Thyroid gland (tissue), 4 donors: ENCODE data around the gene TDRD9.

Experiments used
- CTCF ChIP-seq, 6 experiments: fragments of 200-600 bp in 3 of 6; fragments of 450-650 bp in 3 of 6; sonication (generic) in 3 of 6; IDR thresholded peaks; one replicate each; pipeline ENCODE4 v1.5.1; 2016 to 2019; ENCODE audit warnings: antibody characterized with exemption in 6 of 6, mild to moderate bottlenecking in 2 of 6, inconsistent platforms in 1 of 6, moderate library complexity in 1 of 6
- POLR2A ChIP-seq, 2 donors: fragments of 450-650 bp; IDR thresholded peaks; one replicate each; pipeline ENCODE4 v1.6.1; 2017; ENCODE audit warnings: antibody characterized with exemption in 2 of 2, mild to moderate bottlenecking in 2 of 2, moderate library complexity in 1 of 2

DNA sequence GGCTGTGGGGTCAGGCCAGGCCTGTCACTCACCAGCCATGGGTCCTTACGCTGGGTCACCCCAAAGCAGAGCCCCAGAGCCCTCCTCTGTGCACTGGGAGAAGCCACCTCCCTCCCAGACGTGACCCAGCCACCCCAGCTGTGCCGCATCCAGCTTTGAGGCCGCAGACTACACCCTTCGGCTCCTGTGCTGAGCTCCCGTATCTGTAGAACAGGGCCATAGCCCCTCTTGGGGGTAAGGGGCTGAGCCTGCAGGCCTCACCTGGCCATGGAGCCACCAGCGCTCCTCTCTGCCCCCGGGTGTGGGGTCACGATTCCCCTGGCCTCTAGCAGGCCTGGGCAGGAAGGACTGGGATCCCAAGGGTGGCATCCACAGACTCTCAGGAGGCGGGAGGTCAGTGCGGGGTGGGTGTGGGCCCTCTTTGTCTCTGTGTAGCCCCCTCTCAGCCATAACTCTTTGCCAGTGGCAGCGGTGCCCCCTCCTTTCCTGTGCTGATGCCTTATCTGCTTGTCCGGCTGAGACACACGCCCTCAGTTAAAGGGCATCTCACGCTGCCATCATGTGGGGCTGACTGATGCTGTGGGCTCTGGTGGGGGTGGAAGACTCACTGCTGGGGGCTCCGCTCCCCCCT is 173.5 kb downstream of the TDRD9 start:
- no peak for TF ChIP-seq CTCF (IDR thresholded peaks at IDR 0.05)
- no peak for TF ChIP-seq POLR2A (IDR thresholded peaks at IDR 0.05)
